HFFc6 (cell line): ENCODE measurements around the gene STAC. TPM values are rescaled to one million over a fixed set of nuclear protein-coding genes. Genes with fewer than 3 reads are reported as not detected.
"Not testable (repeated sequence)": the region's sequence is repeated elsewhere in the genome, so short reads cannot be mapped to it uniquely, and the experiment has no call there.

Experiments
- DNase-seq: peaks from one replicate; pipeline ENCODE4 v3.0.0-alpha.2; 2018
- H3K27ac Mint-ChIP-seq: 2 replicates; pipeline ENCODE4 v1.8.0; 2020; ENCODE audit warnings: mild to moderate bottlenecking, mixed read lengths
- H3K27me3 Mint-ChIP-seq: 2 replicates; pipeline ENCODE4 v1.8.0; 2021; ENCODE audit warnings: mild to moderate bottlenecking, moderate library complexity, mixed read lengths; ENCODE audit not compliant: insufficient read depth
- H3K36me3 Mint-ChIP-seq: 2 replicates; pipeline ENCODE4 v1.8.0; 2021; ENCODE audit warnings: low read depth, mixed read lengths
- H3K4me1 Mint-ChIP-seq: 2 replicates; pipeline ENCODE4 v1.8.0; 2020; ENCODE audit warnings: low read depth, mixed read lengths
- H3K4me3 Mint-ChIP-seq: 2 replicates; pipeline ENCODE4 v1.8.0; 2020; ENCODE audit warnings: mild to moderate bottlenecking, moderate library complexity, mixed read lengths
- H3K9me3 Mint-ChIP-seq: 2 replicates; pipeline ENCODE4 v1.8.0; 2020; ENCODE audit warnings: mild to moderate bottlenecking, mixed read lengths
- total RNA-seq, 6 experiments: library from RNA; stranded (reverse); fragmentation: NEBNext Ultra II Directional; extraction: Animal tissue kit (Norgen Biotek cat#: 25700); gene quantifications; 2 replicates in 1 of 6; 3 replicates in 5 of 6; pipeline ENCODE4 v1.2.3, GENCODE V29; 2021
- TF ChIP-seq, protein P1 (sequence below): fragments of 200-600 bp; sonication (generic); IDR thresholded peaks from 2 replicates; pipeline ENCODE4 v1.5.0; 2021; ENCODE audit warnings: antibody characterized with exemption, mild to moderate bottlenecking

STAC gene
- total RNA-seq, 6 experiments from 2014 or later, result not detected

DNA sequence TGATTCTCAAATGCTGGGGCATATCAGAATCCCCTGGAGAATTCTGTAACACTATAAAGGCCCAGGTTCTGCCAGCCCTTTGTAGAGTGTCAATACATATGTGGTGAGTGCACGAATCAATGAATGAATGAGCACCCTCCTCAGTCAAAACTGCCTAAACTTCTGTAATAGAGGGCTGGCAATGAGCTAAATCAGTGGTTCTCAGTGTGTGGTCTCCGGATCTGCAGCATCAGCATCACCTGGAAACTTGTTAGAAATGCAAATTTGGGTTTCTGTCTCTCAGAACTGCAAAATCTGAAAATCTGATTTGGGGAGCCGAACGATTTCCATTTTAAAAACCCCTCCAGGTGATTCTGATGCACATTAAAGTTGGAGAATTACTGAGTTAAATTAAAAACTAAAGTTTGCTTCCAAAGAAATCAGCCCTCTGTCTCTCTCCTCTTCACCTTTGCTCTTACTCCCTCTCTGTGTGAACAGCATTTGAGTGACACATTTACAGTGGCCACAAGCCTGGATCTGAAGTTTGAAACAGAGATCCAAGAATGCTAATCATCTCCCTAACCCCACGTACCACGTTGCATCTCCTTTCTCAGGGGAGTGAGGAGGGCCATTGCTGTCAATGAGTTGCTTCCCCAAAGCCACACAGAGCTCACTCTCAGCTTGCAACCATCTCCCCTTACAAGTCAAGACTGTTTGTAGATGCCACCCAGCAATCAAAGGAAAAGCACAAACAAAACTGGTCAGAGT is 109.5 kb downstream of the STAC start:
- TF ChIP-seq, protein P1, sequence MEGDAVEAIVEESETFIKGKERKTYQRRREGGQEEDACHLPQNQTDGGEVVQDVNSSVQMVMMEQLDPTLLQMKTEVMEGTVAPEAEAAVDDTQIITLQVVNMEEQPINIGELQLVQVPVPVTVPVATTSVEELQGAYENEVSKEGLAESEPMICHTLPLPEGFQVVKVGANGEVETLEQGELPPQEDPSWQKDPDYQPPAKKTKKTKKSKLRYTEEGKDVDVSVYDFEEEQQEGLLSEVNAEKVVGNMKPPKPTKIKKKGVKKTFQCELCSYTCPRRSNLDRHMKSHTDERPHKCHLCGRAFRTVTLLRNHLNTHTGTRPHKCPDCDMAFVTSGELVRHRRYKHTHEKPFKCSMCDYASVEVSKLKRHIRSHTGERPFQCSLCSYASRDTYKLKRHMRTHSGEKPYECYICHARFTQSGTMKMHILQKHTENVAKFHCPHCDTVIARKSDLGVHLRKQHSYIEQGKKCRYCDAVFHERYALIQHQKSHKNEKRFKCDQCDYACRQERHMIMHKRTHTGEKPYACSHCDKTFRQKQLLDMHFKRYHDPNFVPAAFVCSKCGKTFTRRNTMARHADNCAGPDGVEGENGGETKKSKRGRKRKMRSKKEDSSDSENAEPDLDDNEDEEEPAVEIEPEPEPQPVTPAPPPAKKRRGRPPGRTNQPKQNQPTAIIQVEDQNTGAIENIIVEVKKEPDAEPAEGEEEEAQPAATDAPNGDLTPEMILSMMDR, result no peak
- no peak overlapping the region for H3K4me3 Mint-ChIP-seq
- no peaks in the 10 kb centered on the region for H3K4me1 Mint-ChIP-seq
- H3K9me3 Mint-ChIP-seq, result peaks cover 25% of the 10 kb centered on the region
- H3K27me3 Mint-ChIP-seq, result no peaks in the 10 kb centered on the region; the same call in 1 of the 2 replicates
- H3K36me3 Mint-ChIP-seq, result no peaks in the 10 kb centered on the region; the same call in 1 of the 2 replicates
- no peak for DNase-seq
- no peak overlapping the region for H3K27ac Mint-ChIP-seq

DNA sequence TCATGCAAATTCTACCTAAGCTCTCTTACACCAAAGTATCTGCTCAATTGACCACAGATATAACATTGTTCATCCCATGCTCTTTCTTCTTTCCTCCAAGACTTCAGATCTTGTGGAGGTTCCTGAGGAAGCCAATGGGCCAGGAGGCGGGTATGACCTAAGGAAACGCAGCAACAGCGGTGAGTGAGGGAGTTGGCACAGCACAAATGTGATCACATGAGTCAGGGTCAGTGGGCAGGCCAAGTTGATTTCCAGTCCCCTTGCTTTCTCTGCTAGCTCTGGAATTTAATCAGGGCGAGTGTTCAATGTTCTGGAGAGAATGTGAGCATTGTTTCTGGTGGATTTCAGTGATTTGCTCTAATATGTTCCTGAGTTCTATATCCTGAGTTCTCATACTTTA is 112.7 kb downstream of the STAC start:
- Mint-ChIP-seq H3K36me3 (no peaks in the 10 kb centered on the region), H3K4me3 (no peak overlapping the region), H3K27ac (no peak overlapping the region), H3K4me1 (no peaks in the 10 kb centered on the region), H3K27me3 (no peaks in the 10 kb centered on the region), H3K9me3 (peaks cover 28% of the 10 kb centered on the region)
- TF ChIP-seq, protein P1, result no peak
- no peak for DNase-seq

DNA sequence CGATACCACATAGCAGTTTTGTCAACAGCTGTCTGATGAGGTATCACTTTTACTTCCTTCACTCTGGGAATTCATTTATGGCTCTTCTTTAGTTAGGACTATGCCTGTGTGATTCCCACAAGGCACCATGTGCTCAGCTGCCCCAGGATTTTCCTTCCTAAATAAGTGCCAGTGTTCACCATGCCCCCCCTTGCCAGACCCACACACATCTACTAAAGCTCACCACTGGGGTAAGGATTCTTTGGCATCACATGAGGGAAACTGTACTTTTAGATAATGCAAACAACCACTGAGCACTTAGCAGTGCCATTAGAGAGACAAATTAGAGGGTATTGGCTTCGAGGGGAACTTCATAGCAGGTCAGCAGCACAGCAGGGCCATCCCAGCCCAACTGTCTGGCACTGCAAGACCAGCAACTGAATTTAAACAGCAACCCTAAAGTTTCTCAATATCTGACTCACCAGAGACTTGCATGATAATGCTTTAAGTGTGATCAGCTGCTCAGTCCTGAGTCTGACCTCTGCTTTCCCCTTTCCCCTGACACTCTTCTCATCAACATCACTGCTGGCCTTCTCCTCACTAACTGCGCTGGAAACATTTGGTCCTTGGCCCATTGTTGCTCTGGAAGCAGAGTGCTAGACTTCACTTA is 114.3 kb downstream of the STAC start:
- no peak for DNase-seq
- Mint-ChIP-seq H3K36me3 (no peaks in the 10 kb centered on the region), H3K27me3 (no peaks in the 10 kb centered on the region), H3K27ac (no peak overlapping the region; the same call in 1 of the 2 replicates), H3K4me1 (no peaks in the 10 kb centered on the region), H3K9me3 (peaks cover 21% of the 10 kb centered on the region), H3K4me3 (no peak overlapping the region)
- TF ChIP-seq, protein P1, result no peak

DNA sequence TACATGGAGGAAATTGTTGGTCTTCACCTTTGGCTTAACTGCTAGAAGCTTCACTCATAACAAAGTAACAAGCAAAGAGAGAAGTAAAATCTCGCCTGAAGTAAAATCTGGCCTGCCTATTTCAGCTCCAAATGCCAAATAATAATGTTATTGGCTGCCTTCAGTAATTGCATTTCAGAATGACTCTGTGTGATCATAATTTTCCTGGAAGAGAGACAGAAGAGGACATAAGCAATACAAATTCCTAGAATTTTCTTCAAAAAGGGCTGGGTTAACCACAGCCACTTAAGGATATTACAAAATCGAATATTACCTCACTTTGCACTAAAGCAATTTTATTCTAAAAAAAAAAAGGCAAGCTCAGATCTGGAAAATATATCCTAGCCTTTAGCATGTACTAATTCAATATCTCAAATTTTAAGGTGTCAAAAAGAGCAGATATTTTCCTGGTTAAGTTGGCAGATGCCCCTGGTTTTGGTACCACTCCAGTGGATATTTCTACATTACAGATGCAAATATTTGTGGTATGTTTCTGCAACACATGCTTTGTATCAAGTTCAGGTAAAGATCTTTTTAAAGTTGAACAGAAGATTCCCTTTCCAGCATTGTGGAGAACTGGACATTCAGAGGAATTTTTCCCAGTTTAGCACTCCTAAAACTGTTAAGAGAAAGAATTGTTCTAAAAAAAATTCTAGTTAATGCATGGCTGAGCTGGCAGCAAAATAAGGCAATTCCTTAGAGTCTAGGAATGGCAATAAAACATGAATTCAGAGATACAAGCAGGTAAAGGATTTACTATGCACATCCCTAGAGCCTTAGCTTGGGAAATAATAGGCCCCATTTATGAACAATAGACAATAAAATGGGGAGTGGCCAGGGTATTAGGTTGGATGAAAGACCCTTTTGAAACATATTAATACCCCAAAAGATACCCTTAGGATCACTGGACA is 116.7 kb downstream of the STAC start:
- Mint-ChIP-seq H3K27ac (no peak overlapping the region), H3K4me3 (no peak overlapping the region), H3K36me3 (no peaks in the 10 kb centered on the region), H3K27me3 (no peaks in the 10 kb centered on the region), H3K9me3 (peaks cover 21% of the 10 kb centered on the region), H3K4me1 (no peaks in the 10 kb centered on the region)
- DNase-seq, result peak; percentile 12
- TF ChIP-seq, protein P1, result no peak

DNA sequence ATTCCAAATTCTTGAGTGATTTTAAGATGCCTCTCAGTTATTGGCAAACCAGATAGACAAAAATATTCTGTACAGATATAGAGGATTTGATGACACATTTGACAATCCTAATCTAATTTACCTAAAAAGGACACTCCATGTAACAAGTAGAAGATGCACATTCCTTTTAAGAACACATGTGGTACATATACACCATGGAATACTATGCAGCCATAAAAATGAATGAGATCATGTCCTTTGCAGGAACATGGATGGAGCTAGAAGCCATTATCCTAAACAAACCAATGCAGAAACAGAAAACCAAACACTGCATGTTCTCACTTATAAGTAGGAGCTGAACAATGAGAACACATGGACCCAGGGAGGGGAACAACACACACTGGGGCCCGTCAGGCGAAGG is 119.7 kb downstream of the STAC start:
- H3K4me1 Mint-ChIP-seq, H3K27ac Mint-ChIP-seq, H3K4me3 Mint-ChIP-seq, DNase-seq, H3K27me3 Mint-ChIP-seq, H3K36me3 Mint-ChIP-seq: not testable (repeated sequence)
- peaks cover 14% of the 10 kb centered on the region for H3K9me3 Mint-ChIP-seq
